Left kidney (tissue), 2 donors: ENCODE data around the gene VIPR1. TPM values are rescaled to one million over a fixed set of nuclear protein-coding genes. Genes with fewer than 3 reads are reported as not detected.

Experiments
- DNase-seq: peaks from one replicate; pipeline ENCODE4 v3.0.0-alpha.2; 2013
- polyA plus RNA-seq: library from polyadenylated mRNA; unstranded; fragments of 120-200 nt; gene quantifications from one replicate; pipeline ENCODE4 v1.2.1, GENCODE V29; 2013; ENCODE audit not compliant: insufficient read length

The VIPR1 gene
- polyA plus RNA-seq, 1 donor, result 1.9 TPM

DNA sequence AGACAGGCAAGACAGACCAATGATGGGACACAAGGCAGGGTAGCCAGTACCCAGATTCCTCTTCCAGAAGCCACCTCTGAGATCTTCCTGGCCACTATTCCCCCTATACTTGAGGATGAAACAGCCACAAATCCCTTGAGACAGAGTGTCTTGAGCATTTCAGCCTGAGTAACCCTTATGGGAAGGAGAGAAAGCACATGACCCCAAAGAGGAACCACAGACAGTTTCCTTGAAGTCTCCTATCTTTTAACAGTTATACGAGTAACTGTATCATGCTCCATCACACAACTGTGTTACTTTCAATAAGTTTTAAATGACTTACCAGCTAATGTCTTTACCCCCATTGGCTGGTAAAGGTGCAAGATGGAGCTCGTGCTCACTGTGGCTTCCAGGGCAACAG, 9.3 kb downstream of the VIPR1 start:
- no peak for DNase-seq

DNA sequence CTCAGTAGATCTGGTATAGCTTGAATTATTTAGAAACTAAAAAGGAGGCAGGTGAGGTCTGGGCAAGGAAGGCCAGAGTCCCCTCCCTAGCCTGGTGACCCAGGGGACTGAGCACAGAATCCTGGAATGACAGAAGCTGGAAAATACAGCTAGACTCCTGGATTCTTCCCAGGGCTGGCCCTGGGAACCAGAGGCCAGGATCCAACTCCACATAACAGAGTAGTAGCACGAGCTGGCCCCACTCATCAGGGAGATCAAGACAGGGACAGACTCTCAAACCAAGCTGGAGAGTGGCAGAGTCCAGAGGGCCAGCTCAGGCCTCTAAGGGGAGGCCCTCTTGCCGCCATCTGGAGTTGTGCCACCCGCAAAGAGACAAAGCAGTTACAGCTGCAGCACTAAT, 10.7 kb downstream of the VIPR1 start:
- DNase-seq, result no peak

DNA sequence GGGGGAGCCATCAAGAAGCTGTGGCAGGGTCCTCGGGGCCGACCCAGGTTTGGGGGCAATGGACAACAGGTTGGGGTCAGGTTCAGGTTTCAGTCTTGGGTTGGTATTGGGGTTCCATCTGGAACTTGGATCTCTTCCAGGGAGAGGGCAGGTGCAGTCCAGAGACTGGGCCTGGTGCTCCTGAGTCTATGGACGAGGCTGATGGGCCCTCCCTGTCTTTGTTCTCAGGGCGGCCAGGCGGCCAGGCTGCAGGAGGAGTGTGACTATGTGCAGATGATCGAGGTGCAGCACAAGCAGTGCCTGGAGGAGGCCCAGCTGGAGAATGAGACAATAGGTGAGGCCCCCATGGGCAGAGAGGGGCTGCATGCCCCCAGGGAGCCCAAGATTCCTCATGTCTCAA, 11.1 kb downstream of the VIPR1 start:
- no peak for DNase-seq

DNA sequence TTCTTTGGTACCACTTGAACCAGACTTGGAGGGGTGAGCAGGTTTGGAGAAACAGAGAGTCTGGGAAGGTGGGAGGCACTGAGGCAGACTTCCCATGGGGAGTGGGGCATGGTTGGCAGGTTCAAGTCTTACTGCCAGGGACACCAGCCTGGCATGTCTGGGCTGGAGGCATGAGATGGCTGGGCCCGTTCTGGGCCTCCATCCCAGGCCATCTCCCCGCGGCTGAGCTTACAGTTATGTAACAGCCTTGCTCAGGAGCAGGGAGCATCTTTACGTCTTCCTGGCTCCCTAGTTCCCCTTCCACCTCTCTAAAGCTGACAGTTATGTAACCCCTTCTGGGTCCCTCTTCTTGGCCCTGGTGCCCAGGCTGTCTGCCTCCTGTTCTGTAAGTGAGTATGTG, 12.4 kb downstream of the VIPR1 start:
- no peak for DNase-seq

DNA sequence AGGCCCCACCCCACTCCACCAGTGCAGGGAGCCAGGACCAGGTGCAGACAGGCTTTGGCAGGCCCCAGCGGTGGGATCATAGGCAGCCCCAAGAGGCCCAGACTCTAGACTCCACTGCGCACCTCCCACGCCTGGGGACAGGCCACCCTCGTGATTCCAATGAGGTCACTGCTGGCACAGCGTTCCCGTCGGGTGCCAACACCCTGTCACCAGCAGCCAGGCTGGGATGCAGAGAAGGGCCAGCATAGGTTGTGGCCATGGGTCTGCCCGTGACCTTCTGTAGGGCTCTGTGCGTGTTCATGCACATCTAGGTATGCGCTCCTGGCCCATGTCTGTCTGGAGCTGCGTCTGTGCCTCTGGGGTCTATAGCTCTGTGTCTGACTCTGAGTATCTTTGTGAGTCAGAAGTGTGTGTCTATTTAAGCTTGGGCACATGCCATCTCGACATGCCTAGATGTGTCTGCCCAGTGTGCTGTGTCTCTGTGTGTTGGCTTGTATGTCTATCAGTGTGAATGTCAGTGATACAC, 13.0 kb downstream of the VIPR1 start:
- no peak for DNase-seq

DNA sequence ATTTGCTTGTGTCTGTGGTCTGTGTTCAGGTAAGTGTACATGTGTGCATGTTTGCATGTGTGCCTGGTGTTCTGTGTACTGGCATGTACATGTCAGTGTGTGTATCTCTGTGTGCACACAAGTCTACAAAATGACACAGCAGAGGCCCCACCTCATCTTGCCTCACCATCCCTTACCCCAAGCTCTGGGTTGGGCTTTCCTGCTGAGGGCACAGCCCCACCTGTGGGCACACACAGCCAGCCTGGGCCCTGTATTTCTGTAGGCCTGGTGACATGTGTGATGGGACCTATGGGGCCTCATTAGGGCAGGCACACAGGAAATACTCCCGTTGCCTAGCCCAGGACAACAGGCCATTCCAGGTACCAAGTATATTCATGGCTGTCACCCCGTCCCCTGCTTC, 13.5 kb downstream of the VIPR1 start:
- no peak for DNase-seq

DNA sequence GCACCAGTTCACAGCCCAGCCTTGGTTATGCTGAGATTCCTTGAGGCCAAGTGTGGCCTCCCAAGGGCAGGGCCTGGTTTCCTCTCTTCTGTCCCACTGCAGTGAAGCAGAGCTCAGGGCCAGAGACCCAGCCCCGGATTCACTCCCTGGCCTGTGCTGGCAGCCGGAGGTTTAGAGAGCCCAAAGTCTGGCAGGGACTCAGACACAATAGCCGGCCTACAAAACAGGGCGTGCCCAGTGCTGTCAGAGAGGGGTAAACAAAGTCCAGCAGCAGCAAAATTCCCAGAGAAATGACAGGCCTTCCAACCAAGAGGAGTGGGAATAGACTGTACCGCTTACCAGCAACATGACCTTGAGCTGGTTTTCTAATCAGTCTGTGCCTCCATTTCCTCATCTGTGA, 14.0 kb downstream of the VIPR1 start:
- DNase-seq, result no peak

DNA sequence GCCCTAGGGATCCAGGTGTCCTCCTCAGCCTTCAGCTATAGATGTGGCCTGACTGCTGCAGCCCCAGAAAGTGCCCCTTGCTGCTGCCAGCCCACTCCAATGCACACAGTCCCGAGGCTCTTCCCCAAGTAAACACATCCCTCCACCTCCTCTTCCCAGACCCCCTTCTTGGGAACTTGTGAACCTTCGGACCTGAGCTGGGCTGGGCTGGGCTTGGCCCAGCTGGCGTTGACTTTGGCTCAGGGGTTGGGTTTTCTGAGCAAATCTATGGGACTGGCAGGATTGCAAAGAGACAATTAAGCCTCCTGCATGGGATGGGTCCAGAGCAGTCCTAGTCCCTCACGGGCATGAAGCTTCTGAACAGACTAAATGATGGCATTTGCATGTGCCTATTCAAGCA, 14.7 kb downstream of the VIPR1 start:
- no peak for DNase-seq

DNA sequence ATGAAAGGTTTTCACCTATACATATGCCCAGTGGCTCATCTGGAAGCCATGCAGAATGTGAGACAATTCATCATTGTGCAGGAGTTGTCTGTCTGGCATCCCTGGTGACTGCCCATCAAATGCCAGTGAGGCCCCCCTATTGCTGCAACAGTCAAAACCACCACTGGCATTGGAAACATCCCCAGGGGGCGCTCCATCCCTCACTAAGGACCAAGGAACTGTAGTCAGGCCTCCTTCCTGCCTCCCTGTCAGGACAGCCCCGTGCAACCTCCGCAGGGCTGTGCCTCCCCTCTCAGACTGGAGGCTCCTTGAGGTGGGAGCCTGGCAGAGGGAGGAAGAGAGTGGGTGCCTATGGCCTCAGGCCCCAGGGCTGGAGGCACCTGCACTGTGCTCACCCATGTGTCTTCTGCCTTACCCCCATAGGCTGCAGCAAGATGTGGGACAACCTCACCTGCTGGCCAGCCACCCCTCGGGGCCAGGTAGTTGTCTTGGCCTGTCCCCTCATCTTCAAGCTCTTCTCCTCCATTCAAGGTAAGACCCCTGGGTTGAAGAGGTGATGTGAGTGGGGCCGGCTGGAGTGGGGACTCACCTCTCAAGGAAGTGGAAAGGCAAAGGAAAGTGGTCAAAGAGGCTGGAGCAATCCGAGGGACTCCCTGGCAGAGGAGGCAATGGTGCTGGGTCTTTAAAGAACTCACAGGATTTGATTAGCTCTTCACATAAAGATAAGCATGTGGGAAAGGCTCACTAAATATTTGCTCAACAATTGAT, 16.5 kb downstream of the VIPR1 start:
- no peak for DNase-seq

DNA sequence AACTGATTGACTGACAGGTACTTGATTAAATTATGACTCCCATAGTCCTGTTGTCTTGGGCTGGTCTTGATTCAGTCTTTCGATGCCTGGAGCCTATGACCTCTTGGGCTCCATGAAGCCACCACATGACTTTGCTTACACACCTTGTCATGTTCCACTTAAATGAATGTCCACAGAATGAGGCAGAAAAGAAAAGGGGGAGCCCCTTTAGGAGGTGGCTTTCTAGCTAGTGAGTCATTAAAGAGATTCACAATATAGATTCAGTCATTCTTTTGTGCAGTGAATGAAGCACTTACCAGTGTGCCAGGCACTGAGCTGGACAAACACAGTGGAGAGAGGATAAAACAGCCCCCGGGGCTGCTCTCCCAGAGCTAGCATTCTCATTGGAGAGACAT, 17.1 kb downstream of the VIPR1 start:
- no peak for DNase-seq

DNA sequence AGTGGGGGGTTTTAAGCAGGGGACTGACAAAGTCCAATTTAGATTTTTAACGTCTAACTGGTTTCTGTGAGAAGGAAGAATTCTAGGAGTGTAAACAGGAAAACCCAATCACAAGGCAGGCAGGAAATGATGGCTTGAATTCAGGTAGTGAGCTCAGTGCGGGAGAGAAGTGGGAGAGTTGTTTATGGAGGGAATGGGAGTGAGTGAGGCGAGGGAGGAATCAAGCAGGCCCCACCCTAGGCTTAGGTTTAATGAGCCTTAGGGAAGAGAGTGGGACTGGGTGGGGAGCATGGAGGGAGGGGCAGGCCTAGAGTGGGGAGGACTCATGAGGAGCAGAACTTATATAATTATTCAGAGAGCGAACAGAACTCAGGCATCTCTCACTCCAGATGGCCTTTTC, 17.9 kb downstream of the VIPR1 start:
- no peak for DNase-seq

DNA sequence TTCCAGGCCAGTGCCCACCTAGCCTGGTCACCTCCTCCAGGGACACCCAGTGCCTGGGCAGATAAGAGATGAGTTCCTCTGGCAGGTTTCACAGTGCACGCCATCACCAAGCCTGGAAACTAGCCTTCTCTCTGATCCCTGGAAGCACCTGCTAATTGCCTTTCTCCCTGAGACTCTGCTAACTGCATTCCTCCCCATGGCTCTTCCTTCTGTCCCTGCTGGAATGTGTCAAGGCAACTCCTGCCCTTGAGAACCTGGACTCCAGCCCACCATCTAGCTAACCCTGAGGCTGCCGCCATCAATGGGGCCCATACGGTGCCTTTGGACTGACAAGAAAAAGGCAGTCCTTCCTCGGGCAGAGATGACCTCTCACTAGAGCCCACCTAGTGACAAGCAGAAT, 18.5 kb downstream of the VIPR1 start:
- no peak for DNase-seq

DNA sequence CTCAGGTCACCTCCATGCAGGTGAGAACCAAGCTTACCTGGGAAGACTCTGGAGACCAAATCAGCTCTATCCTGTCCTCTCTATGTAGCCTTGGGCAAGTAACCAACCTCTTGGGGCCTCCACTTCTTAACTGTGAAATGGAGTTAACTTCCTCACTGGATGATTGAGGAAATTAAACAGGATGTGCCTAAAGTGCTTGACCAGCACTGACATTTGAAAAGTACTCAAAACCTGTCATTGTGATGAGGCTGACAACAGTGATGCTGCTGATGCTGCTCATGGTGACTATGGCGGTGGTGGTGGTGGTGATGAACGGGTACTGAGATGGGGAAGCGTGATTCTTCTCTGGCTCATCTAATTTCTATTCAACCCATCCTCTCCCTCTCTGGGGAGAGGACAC, 22.3 kb downstream of the VIPR1 start:
- DNase-seq, result no peak

DNA sequence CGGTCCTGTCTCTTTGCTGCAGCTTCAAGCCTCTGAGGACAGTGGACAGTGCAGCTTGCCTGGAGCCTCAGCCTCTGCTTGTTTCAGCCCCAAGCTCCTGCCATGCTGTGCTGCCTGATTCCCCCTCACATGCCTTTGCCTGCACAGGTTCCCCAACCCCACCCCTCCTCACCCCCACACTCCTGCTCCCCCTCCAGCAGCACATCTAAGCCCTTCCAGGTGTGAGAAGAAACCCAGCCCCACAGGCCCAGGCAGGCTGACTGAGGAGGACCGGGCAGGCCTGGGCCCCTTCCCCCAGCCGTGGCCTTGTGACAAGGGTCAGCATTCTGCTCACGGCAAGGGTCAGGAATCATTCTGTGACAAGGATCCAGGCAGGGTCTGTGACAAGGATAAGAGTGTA, 22.8 kb downstream of the VIPR1 start:
- DNase-seq, result no peak

DNA sequence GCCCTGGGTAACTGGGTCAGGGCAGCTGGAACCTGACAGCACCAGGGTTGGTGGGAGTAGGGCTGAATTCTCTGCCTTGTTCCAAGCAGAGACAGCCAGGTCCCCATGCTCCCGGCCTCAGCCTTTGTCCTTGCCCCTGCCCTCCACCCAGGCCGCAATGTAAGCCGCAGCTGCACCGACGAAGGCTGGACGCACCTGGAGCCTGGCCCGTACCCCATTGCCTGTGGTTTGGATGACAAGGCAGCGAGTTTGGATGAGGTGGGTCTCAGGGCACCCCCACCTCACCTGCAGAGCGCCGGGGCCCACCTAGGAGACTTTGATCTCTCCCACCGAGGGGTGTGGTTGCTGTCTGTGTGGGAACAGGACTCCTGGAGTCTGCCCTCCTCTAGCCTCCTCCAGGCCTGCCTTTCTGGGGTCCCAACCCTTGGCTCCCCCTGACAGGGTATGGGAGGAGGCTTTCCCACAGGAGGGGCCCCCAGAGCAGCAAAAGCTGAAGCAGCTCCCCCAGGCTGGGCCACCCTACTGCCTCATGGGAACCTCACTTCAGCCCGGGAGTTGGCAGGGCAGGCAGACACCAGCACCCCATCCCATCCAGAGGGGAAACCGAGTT, 23.4 kb downstream of the VIPR1 start:
- DNase-seq, result no peak

DNA sequence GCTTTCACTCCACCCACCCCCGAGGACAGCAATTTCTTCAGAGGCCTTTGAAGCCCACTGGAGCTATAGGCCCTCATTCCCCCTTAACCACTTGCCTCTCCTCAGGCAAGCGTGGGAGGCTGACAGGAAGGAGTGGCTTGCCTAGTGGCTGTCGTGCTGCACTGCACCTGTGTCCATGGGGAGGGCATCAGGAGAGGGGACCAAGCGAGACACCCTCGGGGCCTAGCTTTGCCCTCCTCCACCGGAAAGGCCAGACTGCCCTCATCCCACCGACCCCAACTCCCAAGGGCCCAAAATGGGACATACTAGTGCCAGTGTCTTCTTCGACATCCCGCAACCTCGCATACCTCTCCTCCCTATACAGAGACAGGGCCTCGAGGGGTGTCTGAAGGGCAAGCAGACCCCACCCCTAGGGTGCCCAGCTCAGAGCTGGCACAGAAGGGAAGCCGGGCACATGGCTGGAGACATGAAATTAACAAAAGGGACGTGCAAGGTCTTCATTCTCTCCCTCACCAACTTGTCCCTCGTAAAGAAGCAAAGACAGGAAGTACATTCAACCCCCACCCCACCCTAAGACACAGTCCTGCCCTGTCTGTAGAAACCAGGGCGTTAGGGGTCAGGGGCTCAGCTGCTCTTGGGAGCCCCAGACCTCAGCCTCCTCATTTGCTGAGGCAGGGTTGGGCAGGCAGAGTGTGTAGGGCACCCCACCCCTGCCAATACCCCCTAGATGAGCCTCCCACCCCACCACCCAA, 24.3 kb downstream of the VIPR1 start:
- DNase-seq, result no peak

DNA sequence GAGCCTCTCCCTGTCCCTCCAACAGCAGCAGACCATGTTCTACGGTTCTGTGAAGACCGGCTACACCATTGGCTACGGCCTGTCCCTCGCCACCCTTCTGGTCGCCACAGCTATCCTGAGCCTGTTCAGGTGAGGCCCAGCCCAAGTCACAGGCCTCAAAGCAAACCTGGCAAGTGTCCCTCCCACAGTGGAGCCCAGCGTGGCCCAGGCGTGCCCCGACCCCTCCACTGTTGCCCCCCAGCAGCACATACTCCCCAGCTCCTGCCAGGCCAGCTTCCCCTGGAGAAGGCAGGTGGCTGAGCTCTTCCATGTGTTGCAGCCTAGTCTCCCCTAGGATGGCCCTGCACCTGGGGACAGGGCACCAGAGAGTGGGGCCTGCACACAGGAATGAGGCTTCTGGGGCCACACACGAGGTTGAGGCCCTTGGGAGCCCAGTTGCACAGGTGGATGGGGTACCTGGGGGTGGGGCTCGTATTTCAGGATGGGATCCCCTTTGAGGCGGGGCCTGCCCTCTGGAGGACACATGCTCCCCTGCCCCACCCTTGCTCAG, 25.0 kb downstream of the VIPR1 start:
- DNase-seq, result no peak

DNA sequence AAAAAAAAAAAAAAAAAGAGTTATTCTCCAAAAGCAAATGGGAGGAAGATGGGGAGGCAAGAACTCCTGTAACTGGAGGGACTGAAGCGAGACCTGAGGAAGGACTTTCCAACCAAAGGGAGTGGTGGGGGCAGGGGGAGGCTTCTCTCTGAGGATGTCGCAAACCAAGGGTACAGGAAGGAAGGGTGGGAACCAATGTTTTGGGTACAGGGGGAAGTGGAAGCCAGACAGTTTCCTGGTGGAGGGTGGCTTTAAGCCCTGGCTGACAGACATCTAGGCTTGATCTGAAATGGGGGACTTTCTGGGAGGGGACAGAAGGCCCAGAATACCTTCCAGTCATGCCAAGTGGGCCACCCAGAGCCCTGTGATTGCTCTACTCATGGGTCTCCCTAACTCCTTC, 27.0 kb downstream of the VIPR1 start:
- DNase-seq, result no peak

DNA sequence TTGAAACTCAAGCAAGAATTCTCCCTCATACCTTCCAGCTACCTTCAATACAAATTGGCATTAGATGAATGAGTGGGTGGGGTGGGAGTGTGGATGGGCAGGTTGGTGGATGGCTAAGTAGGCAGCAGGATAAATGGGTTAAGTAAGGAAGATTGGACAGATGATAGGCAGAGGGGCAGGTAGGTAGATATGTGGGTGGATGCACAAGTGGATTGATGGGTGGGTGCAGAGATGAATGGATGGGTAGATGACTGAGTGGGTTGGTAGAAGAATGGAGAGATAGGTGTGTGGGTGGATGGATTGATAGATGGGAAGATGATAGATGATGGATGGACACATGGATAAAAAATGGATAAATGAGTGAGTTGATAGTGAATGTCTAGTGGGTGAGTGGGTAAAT, 27.6 kb downstream of the VIPR1 start:
- no peak for DNase-seq

DNA sequence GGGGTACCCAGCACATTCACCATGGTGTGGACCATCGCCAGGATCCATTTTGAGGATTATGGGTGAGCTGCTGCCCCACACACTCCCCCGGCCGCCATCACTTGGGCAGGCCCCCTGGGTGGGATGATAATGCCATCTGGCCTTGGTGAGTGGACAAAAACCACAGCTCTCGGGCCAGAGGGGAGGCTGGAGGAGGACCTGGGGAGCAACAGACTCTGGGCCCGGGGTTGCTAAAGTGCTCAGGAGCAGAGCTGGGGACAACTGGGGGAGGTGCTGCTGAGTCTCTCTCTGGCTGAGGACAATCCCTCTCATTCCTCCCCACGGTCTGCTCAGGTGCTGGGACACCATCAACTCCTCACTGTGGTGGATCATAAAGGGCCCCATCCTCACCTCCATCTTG, 29.0 kb downstream of the VIPR1 start:
- DNase-seq, result no peak

DNA sequence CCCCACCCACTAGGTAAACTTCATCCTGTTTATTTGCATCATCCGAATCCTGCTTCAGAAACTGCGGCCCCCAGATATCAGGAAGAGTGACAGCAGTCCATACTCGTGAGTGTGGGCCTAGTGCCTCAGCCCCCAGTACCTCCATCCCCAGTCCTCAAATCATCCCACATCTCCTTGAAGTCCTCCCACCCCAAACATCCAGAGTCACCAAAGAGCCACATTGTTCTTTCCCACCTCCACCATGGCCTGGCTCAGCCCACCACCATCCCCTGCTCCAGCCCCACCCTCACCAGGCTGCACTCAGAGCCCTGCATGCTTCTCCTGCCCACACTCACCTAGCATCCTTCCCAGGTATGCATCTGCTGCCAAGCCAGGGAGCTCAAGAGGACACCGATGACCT, 29.8 kb downstream of the VIPR1 start:
- DNase-seq, result no peak

DNA sequence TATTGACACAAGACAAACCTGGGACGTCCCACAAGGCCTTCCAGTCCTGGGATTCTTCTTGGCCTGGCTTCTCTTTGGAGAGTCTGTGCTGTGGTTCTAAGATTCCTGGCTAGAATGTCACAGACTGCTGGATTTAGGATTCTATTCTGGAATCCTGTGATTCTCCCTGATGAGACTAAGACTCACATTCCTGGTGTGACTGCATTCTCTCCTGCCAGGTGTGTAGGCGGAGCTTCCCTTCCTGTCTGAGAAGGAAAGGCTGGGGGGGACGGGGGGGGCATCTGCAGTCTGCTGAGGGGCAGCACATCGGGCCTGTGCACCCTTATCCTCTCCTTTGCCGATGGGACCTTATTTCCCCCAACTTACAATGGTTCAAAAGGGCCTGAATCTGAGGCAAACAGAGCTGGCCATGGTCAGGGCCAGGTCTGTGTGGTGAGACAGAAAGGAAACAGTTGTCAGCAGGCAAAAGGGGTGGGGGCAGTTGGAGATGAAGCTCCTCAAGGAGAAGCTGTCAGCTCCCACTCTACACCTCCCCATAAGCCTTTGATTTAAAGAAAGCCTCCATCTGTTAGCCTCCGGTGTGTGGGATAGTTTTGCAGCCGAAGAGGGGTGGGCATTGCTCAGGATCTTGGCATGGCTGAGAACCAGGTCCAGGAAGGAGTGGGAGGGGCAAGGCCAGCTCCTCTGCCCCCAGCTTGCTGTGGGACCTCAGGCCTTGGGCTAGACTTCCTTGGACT, 30.9 kb downstream of the VIPR1 start:
- no peak for DNase-seq
